B cell (primary cell): ENCODE measurements around the gene VIPR2. TPM values are rescaled to one million over a fixed set of nuclear protein-coding genes. Genes with fewer than 3 reads are reported as not detected.

Experiments used
- ATAC-seq: fragments of 200-7000 bp; cut with Tn5 transposase; one replicate; pipeline ENCODE4 v1.10.0; 2021; ENCODE audit warnings: low read depth, mild to moderate bottlenecking, moderate number of reproducible peaks, moderate library complexity
- CTCF ChIA-PET: fragments of 350-600 bp; sonication (Branson Sonifier 250); formaldehyde crosslinking; loops from one replicate; lab custom pipeline; 2021; ENCODE audit warnings: antibody characterized with exemption, inconsistent platforms; lab: Charles Lee
- POLR2A ChIA-PET: fragments of 350-600 bp; sonication (Branson Sonifier 250); formaldehyde crosslinking; loops from one replicate; lab custom pipeline; 2021; ENCODE audit warnings: antibody characterized with exemption; lab: Charles Lee
- DNase-seq: peaks from one replicate; pipeline ENCODE4 v3.0.0; 2013
- H2AFZ ChIP-seq: 2 replicates; pipeline ENCODE4 v1.6.1; 2012; ENCODE audit warnings: mild to moderate bottlenecking, low read depth, low read length; ENCODE audit not compliant: insufficient read depth, poor library complexity, severe bottlenecking
- H3K27ac ChIP-seq, 2 donors: 1 replicate in 1 of 2; 2 replicates in 1 of 2; pipeline ENCODE4 v1.5.1; 2012 to 2013; ENCODE audit warnings: low read length in 2 of 2, mild to moderate bottlenecking in 2 of 2, moderate library complexity in 1 of 2
- H3K27me3 ChIP-seq, 4 experiments: fragments of 200-600 bp in 1 of 4; sonication (generic) in 1 of 4; replicated peaks in 1 of 4; 1 replicate in 2 of 4; 2 replicates in 2 of 4; pipeline versions ENCODE4 v1.6.1 to v1.7.0; 2013 to 2016; ENCODE audit warnings: low read length in 3 of 4, mild to moderate bottlenecking in 2 of 4, mixed read lengths in 1 of 4, moderate library complexity in 1 of 4; ENCODE audit not compliant: insufficient read depth in 4 of 4, control insufficient read depth in 3 of 4; ENCODE audit errors: control extremely low read depth in 1 of 4
- H3K36me3 ChIP-seq, 2 experiments: replicated peaks in 1 of 2; 1 replicate in 1 of 2; 2 replicates in 1 of 2; pipeline versions ENCODE4 v1.6.1 to v1.7.1; 2013; ENCODE audit warnings: low read length in 1 of 2; ENCODE audit not compliant: insufficient read depth in 2 of 2, control insufficient read depth in 1 of 2; ENCODE audit errors: control extremely low read depth in 1 of 2, extremely low read depth in 1 of 2
- H3K4me1 ChIP-seq, 2 donors: fragments of 200-600 bp in 1 of 2; sonication (generic) in 1 of 2; 1 replicate in 1 of 2; 2 replicates in 1 of 2; pipeline versions ENCODE4 v1.5.1 to v1.6.1; 2013 to 2017; ENCODE audit warnings: low read length in 2 of 2; ENCODE audit not compliant: control insufficient read depth in 2 of 2, insufficient read depth in 2 of 2
- H3K4me2 ChIP-seq: replicated peaks from 2 replicates; pipeline ENCODE3; 2012; ENCODE audit warnings: mild to moderate bottlenecking, low read depth, low read length; ENCODE audit not compliant: poor library complexity, severe bottlenecking
- H3K4me3 ChIP-seq, 5 experiments: fragments of 200-600 bp in 1 of 5; sonication (generic) in 1 of 5; 1 replicate in 3 of 5; 2 replicates in 2 of 5; pipeline versions ENCODE4 v1.5.1 to v1.7.0; 2011 to 2016; ENCODE audit warnings: low read length in 4 of 5, mild to moderate bottlenecking in 4 of 5, low read depth in 2 of 5, control low read depth in 1 of 5, moderate library complexity in 1 of 5; ENCODE audit not compliant: insufficient read depth in 1 of 5; ENCODE audit errors: control extremely low read depth in 1 of 5, extremely low read depth in 1 of 5
- H3K79me2 ChIP-seq: fragments of 200-600 bp; sonication (generic); one replicate; pipeline ENCODE4 v1.6.0; 2016; ENCODE audit warnings: low read length; ENCODE audit not compliant: control insufficient read depth, insufficient read depth
- H3K9ac ChIP-seq: fragments of 200-600 bp; sonication (generic); 2 replicates; pipeline ENCODE4 v1.6.1; 2017; ENCODE audit warnings: mild to moderate bottlenecking, low read length, moderate library complexity
- H3K9me3 ChIP-seq, 3 donors: one replicate each; pipeline versions ENCODE4 v1.6.1 to v1.7.1; 2013; ENCODE audit warnings: low read length in 2 of 3; ENCODE audit not compliant: control insufficient read depth in 2 of 3, insufficient read depth in 1 of 3; ENCODE audit errors: control extremely low read depth in 1 of 3
- H4K20me1 ChIP-seq: 2 replicates; pipeline ENCODE4 v1.6.0; 2012; ENCODE audit warnings: mild to moderate bottlenecking, low read length; ENCODE audit not compliant: insufficient read depth, control insufficient read depth, poor library complexity, severe bottlenecking
- H3K27ac Mint-ChIP-seq: one replicate; pipeline ENCODE4 v1.8.0; 2021; ENCODE audit warnings: mixed read lengths
- H3K27me3 Mint-ChIP-seq: one replicate; pipeline ENCODE4 v1.8.0; 2021; ENCODE audit warnings: mixed read lengths
- H3K4me1 Mint-ChIP-seq: one replicate; pipeline ENCODE4 v1.8.0; 2021; ENCODE audit warnings: mixed read lengths
- H3K4me3 Mint-ChIP-seq: one replicate; pipeline ENCODE4 v1.8.0; 2021; ENCODE audit warnings: mixed read lengths
- H3K9me3 Mint-ChIP-seq: one replicate; pipeline ENCODE4 v1.8.0; 2022; ENCODE audit warnings: mixed read lengths; ENCODE audit not compliant: insufficient read depth
- EZH2 ChIP-seq: IDR thresholded peaks from 2 replicates; pipeline ENCODE4 v1.6.1; 2012; ENCODE audit warnings: borderline replicate concordance, low read depth, mild to moderate bottlenecking, moderate library complexity, low read length; ENCODE audit not compliant: insufficient read depth, poor library complexity, severe bottlenecking
- WGBS: methylation state at CpG from one replicate; pipeline ENCODE4 v1.1.5; 2013; ENCODE audit warnings: missing lambda C conversion rate; ENCODE audit not compliant: insufficient coverage; 5-methylcytosine and 5-hydroxymethylcytosine counted together
- intact Hi-C: fragments of 100-400 bp; cut with micrococcal nuclease; formaldehyde crosslinking; loops from one replicate; pipeline ENCODE4 v1.10.0; 2022
- polyA plus RNA-seq: library from polyadenylated mRNA; depleted of rRNA; stranded (reverse); fragments of >200 nt; gene quantifications from 2 replicates; pipeline ENCODE4 v1.2.3, GENCODE V29; 2012
- total RNA-seq, 2 donors: library from RNA; stranded (reverse); fragments of 120-200 nt in 1 of 2; gene quantifications; 1 replicate in 1 of 2; 2 replicates in 1 of 2; pipeline versions ENCODE4 v1.2.3 to v1.2.4, GENCODE V29; 2013 to 2022
- TF ChIP-seq, protein P1 (sequence below): fragments of 200-600 bp; IDR thresholded peaks from one replicate; pipeline ENCODE4 v1.8.0; 2022; ENCODE audit warnings: antibody characterized with exemption, mild to moderate bottlenecking

VIPR2 gene
- total and polyA plus RNA-seq, 2 donors (not counting 1 experiment from before 2014, with no cell fraction given), result not detected

DNA sequence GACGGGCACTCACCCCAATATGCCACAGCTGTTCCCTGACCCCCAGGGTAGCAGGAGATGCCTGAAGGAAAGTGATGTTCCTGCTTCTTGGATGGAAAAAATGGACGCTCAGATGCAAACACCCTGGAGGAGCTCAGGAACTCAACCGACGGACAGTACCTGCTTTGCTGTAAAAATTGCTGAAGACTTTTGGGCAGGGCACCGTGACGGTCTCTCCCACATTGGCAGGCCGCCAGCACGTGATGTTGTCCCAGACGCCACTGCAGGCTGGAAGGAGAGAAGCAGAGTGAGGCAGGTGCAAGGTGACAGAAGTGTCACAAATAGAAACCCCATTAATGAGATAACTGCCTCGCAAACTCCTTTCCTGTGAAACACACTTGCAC lies 35.0 kb downstream of the VIPR2 start:
- no peak for TF ChIP-seq EZH2
- TF ChIP-seq, protein P1, sequence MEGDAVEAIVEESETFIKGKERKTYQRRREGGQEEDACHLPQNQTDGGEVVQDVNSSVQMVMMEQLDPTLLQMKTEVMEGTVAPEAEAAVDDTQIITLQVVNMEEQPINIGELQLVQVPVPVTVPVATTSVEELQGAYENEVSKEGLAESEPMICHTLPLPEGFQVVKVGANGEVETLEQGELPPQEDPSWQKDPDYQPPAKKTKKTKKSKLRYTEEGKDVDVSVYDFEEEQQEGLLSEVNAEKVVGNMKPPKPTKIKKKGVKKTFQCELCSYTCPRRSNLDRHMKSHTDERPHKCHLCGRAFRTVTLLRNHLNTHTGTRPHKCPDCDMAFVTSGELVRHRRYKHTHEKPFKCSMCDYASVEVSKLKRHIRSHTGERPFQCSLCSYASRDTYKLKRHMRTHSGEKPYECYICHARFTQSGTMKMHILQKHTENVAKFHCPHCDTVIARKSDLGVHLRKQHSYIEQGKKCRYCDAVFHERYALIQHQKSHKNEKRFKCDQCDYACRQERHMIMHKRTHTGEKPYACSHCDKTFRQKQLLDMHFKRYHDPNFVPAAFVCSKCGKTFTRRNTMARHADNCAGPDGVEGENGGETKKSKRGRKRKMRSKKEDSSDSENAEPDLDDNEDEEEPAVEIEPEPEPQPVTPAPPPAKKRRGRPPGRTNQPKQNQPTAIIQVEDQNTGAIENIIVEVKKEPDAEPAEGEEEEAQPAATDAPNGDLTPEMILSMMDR, result no peak
- Histone ChIP-seq H3K4me1 (no peaks in the 10 kb centered on the region), H3K4me3 (no peak overlapping the region), H2AFZ (no peak overlapping the region), H3K36me3 (no peaks in the 10 kb centered on the region), H4K20me1 (no peaks in the 10 kb centered on the region), H3K9me3 (peaks cover 0 to 18% (median 0%) of the 10 kb centered on the region in 3 donors), H3K27me3 (peaks cover 0 to 12% (median 0%) of the 10 kb centered on the region in 4 experiments), H3K4me2 (no peak overlapping the region), H3K27ac (no peak overlapping the region), H3K79me2 (no peaks in the 10 kb centered on the region), H3K9ac (no peak overlapping the region)
- H3K4me1 Mint-ChIP-seq, result no peaks in the 10 kb centered on the region
- ATAC-seq (no peak), DNase-seq (no peak)
- ChIA-PET POLR2A (no interaction called here), CTCF (no interaction called here)
- no peak overlapping the region for H3K4me3 Mint-ChIP-seq
- peaks cover 16% of the 10 kb centered on the region for H3K27me3 Mint-ChIP-seq
- no peaks in the 10 kb centered on the region for H3K9me3 Mint-ChIP-seq
- H3K27ac Mint-ChIP-seq, result no peak overlapping the region
- 94% methylated on average over 7 of the region's 10 CpGs for WGBS
- intact Hi-C loops, result no loop called here

DNA sequence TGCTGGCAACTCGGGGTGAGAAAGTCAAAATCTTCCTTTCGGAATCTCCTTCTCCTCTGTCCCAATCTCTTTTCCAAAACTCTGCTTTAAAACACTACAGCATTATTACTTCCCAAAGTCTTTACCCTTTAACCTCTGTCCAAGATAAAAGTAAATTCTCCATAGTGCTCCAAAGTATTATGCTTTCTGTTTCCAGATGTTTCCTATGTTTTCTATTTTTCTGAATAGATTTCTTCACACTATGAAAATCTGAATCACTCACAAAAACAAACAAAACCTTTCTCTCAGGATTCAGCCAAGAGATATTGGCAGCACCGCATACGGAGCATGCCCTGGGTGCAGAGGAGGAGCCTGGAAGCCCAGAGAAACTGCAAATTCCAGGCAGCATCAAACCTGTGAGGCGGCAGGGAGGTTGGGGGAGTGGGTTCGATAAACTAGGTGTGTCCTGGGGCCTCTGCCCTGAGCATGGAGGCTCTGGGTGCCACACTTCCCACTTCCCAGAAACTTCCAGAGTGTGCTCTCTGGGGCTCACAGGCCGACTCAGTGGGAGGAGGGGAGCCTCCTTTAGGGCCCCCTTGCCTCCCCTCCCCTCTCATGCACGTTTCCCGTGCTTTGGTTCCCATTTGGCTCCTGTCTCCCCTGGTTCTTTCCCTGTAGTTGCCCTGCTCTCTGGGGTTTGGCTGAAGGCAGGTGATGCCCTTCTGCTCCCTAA lies 35.6 kb downstream of the VIPR2 start:
- no peaks in the 10 kb centered on the region for H3K79me2 ChIP-seq
- Mint-ChIP-seq H3K9me3 (no peaks in the 10 kb centered on the region), H3K4me3 (no peak overlapping the region), H3K27me3 (peaks cover 16% of the 10 kb centered on the region), H3K27ac (no peak overlapping the region), H3K4me1 (no peaks in the 10 kb centered on the region)
- no peak overlapping the region for H3K4me2 ChIP-seq
- ChIA-PET CTCF (no interaction called here), POLR2A (no interaction called here)
- H3K9ac ChIP-seq, result no peak overlapping the region
- intact Hi-C loops, result no loop called here
- H3K36me3 ChIP-seq, result no peaks in the 10 kb centered on the region
- H3K4me1 ChIP-seq, result no peaks in the 10 kb centered on the region
- DNase-seq (no peak), ATAC-seq (no peak)
- WGBS, result 71% methylated on average over 3 of the region's 9 CpGs
- no peak overlapping the region for H3K4me3 ChIP-seq
- peaks cover 0 to 12% (median 0%) of the 10 kb centered on the region in 4 experiments for H3K27me3 ChIP-seq
- no peak overlapping the region for H3K27ac ChIP-seq
- no peak overlapping the region for H2AFZ ChIP-seq
- H4K20me1 ChIP-seq, result no peaks in the 10 kb centered on the region
- H3K9me3 ChIP-seq, result peaks cover 0 to 18% (median 0%) of the 10 kb centered on the region in 3 donors
- TF ChIP-seq, protein P1, result no peak
- no peak for TF ChIP-seq EZH2
